PC-9 (cell line): ENCODE measurements around the gene SUSD3. TPM values are rescaled to one million over a fixed set of nuclear protein-coding genes. Genes with fewer than 3 reads are reported as not detected.

Source experiments
- BruUV-seq: library from RNA; stranded (reverse); fragments of 400-500 nt; replicated peaks from 2 replicates; lab custom pipeline; 2021; lab: Mats Ljungman, UMichigan
- CTCF ChIA-PET: fragments of 300-600 bp; sonication (Branson Sonifier 250); formaldehyde crosslinking; loops from one replicate; lab custom pipeline; 2022; ENCODE audit warnings: antibody characterized with exemption; lab: Charles Lee
- POLR2A ChIA-PET: fragments of 300-600 bp; sonication (Branson Sonifier 250); formaldehyde crosslinking; loops from one replicate; lab custom pipeline; 2022; ENCODE audit warnings: antibody characterized with exemption; ENCODE audit not compliant: unreplicated experiment; lab: Charles Lee
- DNase-seq, 2 experiments: peaks; one replicate each; pipeline versions ENCODE4 v3.0.0 to v3.0.0-alpha.2; 2015 to 2022; ENCODE audit warnings: mixed read lengths in 1 of 2
- H2AFZ ChIP-seq: fragments of 200-600 bp; sonication (generic); 2 replicates; pipeline ENCODE4 v1.8.1; 2017; ENCODE audit warnings: antibody characterized with exemption
- H3F3A ChIP-seq: fragments of 200-600 bp; sonication (generic); 2 replicates; pipeline ENCODE4 v1.8.1; 2017; ENCODE audit warnings: antibody characterized with exemption, mild to moderate bottlenecking, low read depth; ENCODE audit not compliant: insufficient read depth
- H3K27ac ChIP-seq: fragments of 200-600 bp; sonication (generic); 2 replicates; pipeline ENCODE4 v1.6.1; 2016; ENCODE audit warnings: mixed run types
- H3K27me3 ChIP-seq: fragments of 200-600 bp; sonication (generic); 2 replicates; pipeline ENCODE4 v1.6.1; 2016; ENCODE audit warnings: low read depth, mixed run types; ENCODE audit not compliant: insufficient read depth
- H3K36me3 ChIP-seq: fragments of 200-600 bp; sonication (generic); 2 replicates; pipeline ENCODE4 v1.6.1; 2016; ENCODE audit warnings: low read depth, mixed run types
- H3K4me1 ChIP-seq: fragments of 200-600 bp; sonication (generic); replicated peaks from 2 replicates; pipeline ENCODE4 v1.6.1; 2016; ENCODE audit warnings: mixed run types; ENCODE audit not compliant: insufficient read depth
- H3K4me2 ChIP-seq: fragments of 200-600 bp; sonication (generic); 2 replicates; pipeline ENCODE4 v1.6.1; 2017; ENCODE audit warnings: mixed run types
- H3K4me3 ChIP-seq: fragments of 200-600 bp; sonication (generic); 2 replicates; pipeline ENCODE4 v1.6.1; 2016; ENCODE audit warnings: mixed run types
- H3K79me2 ChIP-seq: fragments of 200-600 bp; sonication (generic); 2 replicates; pipeline ENCODE4 v1.6.1; 2017; ENCODE audit warnings: low read depth, mixed run types
- H3K9me2 ChIP-seq: fragments of 200-600 bp; sonication (generic); 2 replicates; pipeline ENCODE4 v1.8.1; 2017; ENCODE audit warnings: mild to moderate bottlenecking; ENCODE audit not compliant: insufficient read depth
- H3K9me3 ChIP-seq: fragments of 200-600 bp; sonication (generic); 2 replicates; pipeline ENCODE4 v1.8.1; 2016; ENCODE audit warnings: low read depth; ENCODE audit not compliant: insufficient read depth
- H4K20me1 ChIP-seq: fragments of 200-600 bp; sonication (generic); 2 replicates; pipeline ENCODE4 v1.8.1; 2017; ENCODE audit not compliant: insufficient read depth
- EZH2 ChIP-seq: fragments of 200-600 bp; sonication (generic); IDR thresholded peaks from 2 replicates; pipeline ENCODE4 v1.8.0; 2017; ENCODE audit warnings: antibody characterized with exemption, low read depth
- intact Hi-C: fragments of 100-400 bp; cut with micrococcal nuclease; formaldehyde crosslinking; loops from one replicate; pipeline ENCODE4 v1.10.0; 2022; ENCODE audit not compliant: unreplicated experiment
- total RNA-seq: library from RNA; stranded (reverse); gene quantifications from 2 replicates; pipeline ENCODE4 v1.2.3, GENCODE V29; 2021
- TF ChIP-seq, protein P1 (sequence below): fragments of 200-600 bp; sonication (generic); conservative IDR thresholded peaks from 2 replicates; pipeline ENCODE4 v1.6.1; 2017; ENCODE audit warnings: mixed run types, antibody characterized with exemption, mild to moderate bottlenecking, moderate library complexity

SUSD3 gene
- total RNA-seq, 1 experiment from 2014 or later: 8.4 TPM

DNA sequence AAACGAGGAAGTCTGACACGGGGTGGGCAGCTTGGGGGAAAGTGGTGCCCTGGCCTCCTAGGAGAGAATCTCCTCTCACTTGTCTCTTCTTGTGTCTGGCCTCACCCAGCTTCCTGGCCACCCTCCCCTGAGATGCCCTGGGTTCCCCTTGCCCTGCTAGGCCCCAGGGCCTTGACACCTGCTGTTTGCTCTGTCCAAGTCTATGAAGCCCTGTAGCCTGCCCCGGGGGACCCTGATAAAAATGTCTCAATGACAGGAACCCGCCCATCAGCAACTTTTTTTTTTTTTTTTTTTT, 35.0 kb upstream of the SUSD3 start:
- Histone ChIP-seq H3K27ac (no peak overlapping the region), H3K36me3 (peaks cover 10% of the 10 kb centered on the region), H3K27me3 (no peaks in the 10 kb centered on the region), H4K20me1 (no peaks in the 10 kb centered on the region), H3K4me2 (no peak overlapping the region), H3K4me1 (no peaks in the 10 kb centered on the region), H3F3A (no peaks in the 10 kb centered on the region), H3K79me2 (no peaks in the 10 kb centered on the region), H3K4me3 (no peak overlapping the region), H2AFZ (no peak overlapping the region), H3K9me2 (no peaks in the 10 kb centered on the region), H3K9me3 (no peaks in the 10 kb centered on the region)
- BruUV-seq: no TSS peak
- no peak for DNase-seq
- intact Hi-C loops: no loop called here
- CTCF ChIA-PET: no interaction called here
- POLR2A ChIA-PET: no interaction called here
- TF ChIP-seq EZH2: no peak
- TF ChIP-seq, protein P1, sequence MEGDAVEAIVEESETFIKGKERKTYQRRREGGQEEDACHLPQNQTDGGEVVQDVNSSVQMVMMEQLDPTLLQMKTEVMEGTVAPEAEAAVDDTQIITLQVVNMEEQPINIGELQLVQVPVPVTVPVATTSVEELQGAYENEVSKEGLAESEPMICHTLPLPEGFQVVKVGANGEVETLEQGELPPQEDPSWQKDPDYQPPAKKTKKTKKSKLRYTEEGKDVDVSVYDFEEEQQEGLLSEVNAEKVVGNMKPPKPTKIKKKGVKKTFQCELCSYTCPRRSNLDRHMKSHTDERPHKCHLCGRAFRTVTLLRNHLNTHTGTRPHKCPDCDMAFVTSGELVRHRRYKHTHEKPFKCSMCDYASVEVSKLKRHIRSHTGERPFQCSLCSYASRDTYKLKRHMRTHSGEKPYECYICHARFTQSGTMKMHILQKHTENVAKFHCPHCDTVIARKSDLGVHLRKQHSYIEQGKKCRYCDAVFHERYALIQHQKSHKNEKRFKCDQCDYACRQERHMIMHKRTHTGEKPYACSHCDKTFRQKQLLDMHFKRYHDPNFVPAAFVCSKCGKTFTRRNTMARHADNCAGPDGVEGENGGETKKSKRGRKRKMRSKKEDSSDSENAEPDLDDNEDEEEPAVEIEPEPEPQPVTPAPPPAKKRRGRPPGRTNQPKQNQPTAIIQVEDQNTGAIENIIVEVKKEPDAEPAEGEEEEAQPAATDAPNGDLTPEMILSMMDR: no peak

DNA sequence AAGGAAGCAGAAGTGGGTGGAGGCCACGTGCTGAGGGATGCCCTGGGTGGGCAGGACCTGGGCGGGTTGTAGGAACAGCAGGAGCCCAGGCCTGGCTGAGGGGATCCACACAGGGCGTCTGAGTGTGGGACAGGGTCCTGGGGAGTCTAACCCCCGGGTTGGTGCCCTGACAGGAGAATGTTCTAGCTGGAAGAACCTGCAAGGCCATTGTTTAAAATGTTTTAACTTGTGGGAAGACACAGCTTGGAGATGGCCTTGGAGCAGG, 33.9 kb upstream of the SUSD3 start:
- intact Hi-C loops: no loop called here
- Histone ChIP-seq H3K36me3 (peaks cover 4% of the 10 kb centered on the region; the same call in 1 of the 2 replicates), H3K27me3 (no peaks in the 10 kb centered on the region), H3K4me3 (no peak overlapping the region), H2AFZ (no peak overlapping the region), H3K4me1 (no peaks in the 10 kb centered on the region), H3K79me2 (no peaks in the 10 kb centered on the region), H3F3A (no peaks in the 10 kb centered on the region), H3K9me2 (no peaks in the 10 kb centered on the region), H3K4me2 (no peak overlapping the region), H3K9me3 (no peaks in the 10 kb centered on the region), H3K27ac (no peak overlapping the region), H4K20me1 (no peaks in the 10 kb centered on the region)
- POLR2A ChIA-PET: no interaction called here
- TF ChIP-seq, protein P1: no peak
- CTCF ChIA-PET: interaction anchor here (1.1 kb wide), 1 partner anchor 308 kb away, joined by 4 read pairs; no protein-coding TSS in a partner anchor
- BruUV-seq: no TSS peak
- DNase-seq: no peak

DNA sequence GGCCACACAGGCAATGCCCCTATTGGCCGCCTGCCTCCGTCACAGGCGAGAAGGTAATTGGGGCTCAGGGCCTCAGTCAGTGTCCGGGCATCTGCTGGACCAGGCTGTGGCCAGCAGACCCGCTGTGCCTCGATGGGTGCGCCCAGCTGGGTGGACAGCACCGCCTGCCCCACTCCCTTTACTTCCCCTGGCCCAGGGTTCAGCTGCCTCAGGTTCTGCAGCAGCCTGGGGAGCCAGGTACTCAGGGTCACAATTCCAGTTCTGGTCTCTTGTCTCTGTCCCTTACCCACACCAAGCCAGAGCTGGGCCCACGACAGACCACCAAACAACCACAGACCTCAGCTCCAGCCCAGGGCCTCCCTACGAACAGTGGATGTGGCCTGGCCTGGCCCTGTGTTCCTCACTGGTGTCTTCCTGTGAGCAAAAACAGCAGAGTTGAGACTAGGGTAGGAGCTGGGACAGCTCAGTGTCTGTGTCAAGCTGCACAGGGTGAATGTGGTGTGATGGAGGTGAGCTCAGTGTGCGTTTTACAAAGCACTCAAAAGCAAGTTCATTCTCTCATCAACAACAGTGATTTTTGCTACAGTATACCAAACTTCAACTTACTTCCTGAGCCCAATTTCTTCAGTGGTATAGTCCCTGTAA, 33.4 kb upstream of the SUSD3 start:
- Histone ChIP-seq H3F3A (no peaks in the 10 kb centered on the region), H3K4me1 (no peaks in the 10 kb centered on the region), H3K27ac (no peak overlapping the region), H3K4me3 (no peak overlapping the region), H3K4me2 (no peak overlapping the region), H3K9me2 (no peaks in the 10 kb centered on the region), H3K79me2 (no peaks in the 10 kb centered on the region), H3K27me3 (no peaks in the 10 kb centered on the region), H3K9me3 (no peaks in the 10 kb centered on the region), H4K20me1 (no peaks in the 10 kb centered on the region), H2AFZ (no peak overlapping the region), H3K36me3 (0 out of 2 replicates have a peak, but pooled peaks cover 4% of the 10 kb centered on the region)
- no peak for DNase-seq
- intact Hi-C loops: no loop called here
- POLR2A ChIA-PET: no interaction called here
- BruUV-seq: no TSS peak
- CTCF ChIA-PET: interaction anchor here (1.1 kb wide), 1 partner anchor 308 kb away, joined by 4 read pairs; no protein-coding TSS in a partner anchor
- TF ChIP-seq EZH2: no peak
- TF ChIP-seq, protein P1: no peak
